Uterus (tissue), 4 donors: ENCODE measurements around the gene RMRP. TPM values are rescaled to one million over a fixed set of nuclear protein-coding genes. Genes with fewer than 3 reads are reported as not detected.
A peak's percentile ranks its signal among the peaks of the same experiment; 100 is the strongest.

Experiments used
- DNase-seq, 2 donors: peaks; one replicate each; pipeline ENCODE4 v3.0.0-alpha.2; 2019 to 2020
- H3K27ac ChIP-seq, 2 donors: fragments of 200-600 bp; sonication (generic); 1 replicate in 1 of 2; 2 replicates in 1 of 2; pipeline ENCODE4 v1.5.1; 2016 to 2018
- H3K27me3 ChIP-seq, 2 donors: fragments of 200-600 bp; sonication (generic); one replicate each; pipeline ENCODE4 v1.5.1; 2018 to 2019; ENCODE audit warnings: control low read depth in 1 of 2
- H3K36me3 ChIP-seq, 2 donors: fragments of 200-600 bp; sonication (generic); one replicate each; pipeline ENCODE4 v1.5.1; 2019; ENCODE audit warnings: control low read depth in 1 of 2
- H3K4me1 ChIP-seq, 2 donors: fragments of 200-600 bp; sonication (generic); one replicate each; pipeline ENCODE4 v1.5.1; 2018 to 2019; ENCODE audit warnings: control low read depth in 1 of 2
- H3K4me3 ChIP-seq, 2 donors: fragments of 200-600 bp; sonication (generic); 1 replicate in 1 of 2; 2 replicates in 1 of 2; pipeline ENCODE4 v1.5.1; 2018 to 2019; ENCODE audit warnings: mild to moderate bottlenecking in 1 of 2
- H3K9me3 ChIP-seq, 2 donors: fragments of 200-600 bp; sonication (generic); one replicate each; pipeline ENCODE4 v1.5.1; 2019; ENCODE audit warnings: control low read depth in 1 of 2
- CTCF ChIP-seq, 4 experiments: fragments of 200-600 bp in 2 of 4; fragments of 450-650 bp in 2 of 4; sonication (generic) in 2 of 4; IDR thresholded peaks; one replicate each; pipeline ENCODE4 v1.5.1; 2016 to 2019; ENCODE audit warnings: antibody characterized with exemption in 4 of 4, mild to moderate bottlenecking in 2 of 4, moderate library complexity in 1 of 4
- POLR2A ChIP-seq, 2 donors: fragments of 450-650 bp; IDR thresholded peaks; one replicate each; pipeline ENCODE4 v1.6.1; 2016; ENCODE audit warnings: antibody characterized with exemption in 2 of 2, mild to moderate bottlenecking in 1 of 2, moderate library complexity in 1 of 2
- intact Hi-C: fragments of 100-400 bp; cut with DNase I; formaldehyde crosslinking; loops from one replicate; pipeline ENCODE4 v1.15.1; 2023; ENCODE audit warnings: low total_unique reads
- total RNA-seq, 4 donors: library from RNA; depleted of rRNA in 3 of 4; stranded (reverse); fragments of >200 nt in 3 of 4; gene quantifications; one replicate each; pipeline versions ENCODE4 v1.1.0 to v1.2.4, GENCODE V29; 2014 to 2023
- donor health status: DM: yes; HTN: yes; CAD: no.

The RMRP gene
- total RNA-seq, 4 donors from 2014 or later: 2,632 to 57,722 (median 9,015) TPM

GRCh38 chr9:35656831-35657545, 831 bp downstream of the RMRP start:
- Histone ChIP-seq H3K27ac (peak overlapping the region; percentile 96 to 99), H3K36me3 (no peaks in the 10 kb centered on the region), H3K4me1 (peaks cover 0 to 6% of the 10 kb centered on the region in 2 donors), H3K4me3 (peak overlapping the region; percentile 31 to 100), H3K27me3 (no peaks in the 10 kb centered on the region), H3K9me3 (no peaks in the 10 kb centered on the region)
- DNase-seq: peak in 1 of 2 donors; percentile 33
- TF ChIP-seq CTCF (IDR thresholded peaks at IDR 0.05) (no peak), POLR2A (IDR thresholded peaks at IDR 0.05) (no peak)
- intact Hi-C loops: loop anchor here (5.0 kb wide), 1 partner anchor 75 kb away; the partner anchor contains the start of genes CREB3 and TLN1

GRCh38 chr9:35656348-35656747, 1.5 kb downstream of the RMRP start:
- H3K27me3 ChIP-seq: no peaks in the 10 kb centered on the region
- no peak overlapping the region for H3K4me3 ChIP-seq
- H3K4me1 ChIP-seq: peaks cover 0 to 6% of the 10 kb centered on the region in 2 donors
- no peaks in the 10 kb centered on the region for H3K9me3 ChIP-seq
- intact Hi-C loops: loop anchor here (5.0 kb wide), 1 partner anchor 76 kb away; the partner anchor contains the start of genes CREB3 and TLN1
- no peak for TF ChIP-seq POLR2A (IDR thresholded peaks at IDR 0.05)
- TF ChIP-seq CTCF (IDR thresholded peaks at IDR 0.05): no peak
- H3K27ac ChIP-seq: peak overlapping the region; percentile 96 to 99
- no peak for DNase-seq
- no peaks in the 10 kb centered on the region for H3K36me3 ChIP-seq

GRCh38 chr9:35653611-35654010, 4.2 kb downstream of the RMRP start:
- intact Hi-C loops: no loop called here
- Histone ChIP-seq H3K27me3 (no peaks in the 10 kb centered on the region), H3K4me3 (no peak overlapping the region), H3K36me3 (no peaks in the 10 kb centered on the region), H3K9me3 (no peaks in the 10 kb centered on the region), H3K4me1 (no peaks in the 10 kb centered on the region), H3K27ac (no peak overlapping the region)
- peak in 1 of 2 donors; percentile 0 for DNase-seq
- no peak for TF ChIP-seq POLR2A (IDR thresholded peaks at IDR 0.05)
- TF ChIP-seq CTCF (IDR thresholded peaks at IDR 0.05): no peak

- H3K9me3 ChIP-seq: no peaks in the 10 kb centered on the region
- intact Hi-C loops: no loop called here
- TF ChIP-seq CTCF (IDR thresholded peaks at IDR 0.05): no peak
- no peak for TF ChIP-seq POLR2A (IDR thresholded peaks at IDR 0.05)
- H3K4me3 ChIP-seq: no peak overlapping the region
- no peaks in the 10 kb centered on the region for H3K27me3 ChIP-seq
- no peaks in the 10 kb centered on the region for H3K36me3 ChIP-seq
- no peak for DNase-seq
- no peak overlapping the region for H3K27ac ChIP-seq
- no peaks in the 10 kb centered on the region for H3K4me1 ChIP-seq
Observed at GRCh38 chr9:35652829-35653209, 5.0 kb downstream of the RMRP start.

GRCh38 chr9:35651956-35652828, 5.6 kb downstream of the RMRP start:
- TF ChIP-seq POLR2A (IDR thresholded peaks at IDR 0.05) (no peak), CTCF (IDR thresholded peaks at IDR 0.05) (no peak)
- no peaks in the 10 kb centered on the region for H3K9me3 ChIP-seq
- H3K4me3 ChIP-seq: no peak overlapping the region
- H3K36me3 ChIP-seq: no peaks in the 10 kb centered on the region
- no peaks in the 10 kb centered on the region for H3K4me1 ChIP-seq
- H3K27ac ChIP-seq: no peak overlapping the region
- no peaks in the 10 kb centered on the region for H3K27me3 ChIP-seq
- DNase-seq: no peak
- intact Hi-C loops: no loop called here
